ENCODE measurements around the gene ACER1.

The ACER1 gene

DNA sequence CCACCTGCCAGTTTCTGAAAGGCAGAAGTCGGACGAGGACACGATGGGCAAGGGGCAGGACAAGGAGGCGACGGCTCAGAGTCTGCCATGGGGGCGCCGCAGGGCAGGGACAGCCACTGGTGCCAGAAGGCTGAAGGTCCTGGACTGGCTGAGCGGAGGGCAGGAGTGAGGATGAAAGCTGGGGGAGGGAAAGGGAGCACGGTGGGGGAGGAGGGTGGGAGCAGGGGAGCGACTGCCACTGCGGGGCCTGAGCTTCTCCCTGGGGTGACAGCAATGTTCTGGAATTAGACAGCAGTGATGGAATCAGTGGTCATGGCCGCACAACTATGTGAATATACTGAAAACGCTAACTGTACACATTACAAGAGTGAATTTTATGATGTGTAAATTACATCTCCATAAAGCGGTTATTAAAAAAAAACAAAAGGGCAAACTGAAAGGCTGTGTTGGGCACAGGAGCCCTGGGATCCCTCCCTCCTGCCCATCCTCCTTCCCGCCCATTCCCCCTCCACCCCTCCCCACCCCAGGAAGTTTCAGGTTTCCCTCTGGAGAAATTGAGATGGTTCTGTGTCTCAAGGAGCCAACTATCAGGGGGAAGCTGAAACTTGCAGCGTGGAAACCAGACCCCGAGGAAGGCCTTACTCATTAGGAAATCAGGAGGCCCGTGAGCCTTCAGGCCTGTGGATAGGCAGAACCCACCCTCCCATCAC lies 69.5 kb downstream of the ACER1 start:
- no peak for FAIRE-seq

DNA sequence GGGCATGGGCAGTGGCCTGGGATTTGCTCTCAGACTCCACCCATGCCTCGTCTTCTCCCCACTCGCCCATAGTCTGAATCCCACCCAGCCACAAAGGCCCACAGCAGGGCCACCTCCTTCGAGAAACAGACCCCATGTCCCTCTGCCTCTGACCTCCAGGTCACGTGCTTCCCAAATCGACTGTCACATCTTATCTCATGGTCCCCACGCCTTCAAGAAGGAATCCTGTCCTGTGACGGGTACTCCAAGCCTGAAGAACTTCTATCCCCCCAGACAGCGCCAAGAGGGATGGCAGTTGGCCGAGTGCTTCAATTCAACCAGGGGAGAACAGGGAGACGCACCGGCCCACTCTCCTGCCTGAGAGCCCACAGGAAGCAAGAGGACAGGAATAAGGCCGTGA lies 70.1 kb downstream of the ACER1 start:
- no peak for FAIRE-seq

DNA sequence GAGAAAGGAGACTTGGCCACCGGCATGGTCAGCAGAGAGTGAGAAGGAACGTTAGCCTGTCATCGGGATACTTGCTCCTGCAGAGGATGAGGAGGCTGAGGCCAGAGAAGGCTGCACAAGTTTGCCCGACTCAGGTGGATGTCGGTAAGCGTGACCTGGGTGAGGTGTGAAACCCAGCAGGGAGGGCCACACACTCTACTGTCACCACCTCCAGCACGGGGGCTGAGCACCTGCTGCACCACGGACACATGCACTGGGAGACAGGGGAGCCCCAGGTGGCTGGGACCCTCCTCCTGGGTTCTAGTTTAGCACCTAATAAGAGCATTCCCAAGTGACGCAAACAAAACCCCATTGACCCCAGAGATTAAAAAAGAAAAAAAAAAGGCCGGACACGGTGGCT lies 70.9 kb downstream of the ACER1 start:
- FAIRE-seq = no peak

DNA sequence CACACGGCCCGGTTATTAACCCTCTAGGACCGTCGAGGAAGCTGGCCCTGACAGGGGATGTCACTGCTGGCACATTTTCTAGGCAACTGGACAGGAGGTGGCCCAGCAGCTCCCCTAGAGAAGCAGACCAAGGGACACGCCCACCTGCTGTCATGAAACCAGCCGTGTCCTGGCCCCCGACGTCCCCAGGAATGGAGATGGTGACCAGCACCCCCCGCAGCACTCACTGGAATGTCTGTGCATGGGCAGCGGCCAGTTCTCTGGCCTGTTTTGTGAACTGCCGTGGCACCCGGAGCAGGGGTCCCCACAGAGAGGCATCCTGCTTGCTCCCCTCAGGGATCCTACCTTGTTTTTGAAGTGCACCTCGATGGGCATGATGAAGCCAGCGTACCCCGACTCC lies 71.5 kb downstream of the ACER1 start:
- no peak for FAIRE-seq

DNA sequence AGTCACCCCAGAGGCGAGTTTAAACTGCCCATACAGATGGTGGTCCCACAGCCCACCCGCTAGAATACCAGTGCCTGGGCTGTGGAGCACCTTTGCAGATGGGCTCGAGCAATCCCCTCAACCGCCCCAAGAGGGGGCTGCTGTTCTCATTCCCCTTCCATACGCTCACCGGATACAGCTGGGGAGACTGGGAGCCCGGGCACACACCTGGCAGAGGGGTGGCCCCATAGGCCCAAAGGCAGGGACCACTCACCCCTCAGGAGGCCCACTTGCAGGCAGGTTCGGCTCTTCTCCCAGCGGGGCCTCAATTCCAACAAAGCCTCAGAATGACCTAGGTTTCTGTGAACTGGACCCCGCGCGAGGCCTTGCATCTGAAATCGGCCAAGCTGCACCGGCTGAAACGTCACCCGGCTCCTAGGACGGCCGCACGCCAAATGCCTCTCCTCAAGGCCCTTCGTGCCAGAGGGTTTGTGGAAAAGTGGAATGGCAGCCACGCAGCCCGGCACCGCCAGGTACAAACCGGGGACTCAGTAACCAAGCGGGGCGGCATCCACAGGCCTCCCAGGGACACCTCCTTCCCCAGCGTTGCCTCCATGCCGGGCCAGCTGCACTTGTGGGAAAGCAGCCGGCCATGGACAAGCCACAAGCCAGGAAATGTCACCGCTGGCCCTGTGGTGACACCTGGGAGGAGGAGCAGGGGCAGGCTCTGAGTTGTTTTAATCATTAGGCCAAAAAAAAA lies 72.3 kb downstream of the ACER1 start:
- no peak for FAIRE-seq

DNA sequence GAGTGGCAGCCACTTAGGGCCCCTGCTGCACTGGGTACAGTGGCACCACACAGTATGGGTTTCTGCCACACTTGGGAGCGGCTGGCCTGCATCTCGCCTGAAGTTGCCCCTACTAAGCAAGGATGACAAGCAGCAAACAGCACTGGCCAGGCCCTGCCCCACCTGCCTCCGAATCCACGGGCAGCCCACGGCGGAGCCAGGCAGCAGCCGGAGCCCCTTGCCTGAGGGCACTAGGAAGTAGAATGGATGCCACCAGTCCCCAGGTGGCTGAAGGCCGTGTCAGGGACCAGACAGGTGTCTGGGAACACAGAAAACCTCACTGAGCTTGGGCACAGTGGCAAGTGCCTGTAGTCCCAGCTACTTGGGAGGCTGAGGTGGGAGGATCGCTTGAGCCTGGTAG lies 73.0 kb downstream of the ACER1 start:
- FAIRE-seq = no peak

DNA sequence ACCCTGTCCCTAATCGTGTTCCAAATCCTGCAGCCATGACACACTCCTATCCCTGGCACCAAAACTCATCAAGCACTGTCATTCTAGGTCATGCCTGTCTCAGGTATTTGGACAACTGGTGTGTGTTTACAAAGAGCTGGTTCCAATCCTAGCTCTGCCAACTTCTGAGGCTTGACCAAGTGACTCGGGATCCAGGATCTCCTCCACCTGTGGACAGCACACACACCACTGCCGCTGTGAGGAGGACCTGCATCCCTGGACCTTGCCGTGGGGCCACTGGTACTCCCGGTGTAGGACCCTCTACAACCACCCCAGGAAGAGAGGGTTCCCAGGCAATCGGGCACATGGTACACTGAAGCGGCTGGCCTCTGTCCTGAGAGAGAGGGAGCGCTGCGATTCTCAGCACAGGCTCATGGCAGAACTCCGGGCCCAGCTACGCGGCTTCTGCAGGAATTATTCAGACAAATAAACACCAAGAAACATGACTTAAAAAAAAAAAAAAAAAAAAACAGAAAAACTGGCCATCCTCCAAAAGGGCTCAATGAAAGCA lies 74.0 kb downstream of the ACER1 start:
- FAIRE-seq = no peak

DNA sequence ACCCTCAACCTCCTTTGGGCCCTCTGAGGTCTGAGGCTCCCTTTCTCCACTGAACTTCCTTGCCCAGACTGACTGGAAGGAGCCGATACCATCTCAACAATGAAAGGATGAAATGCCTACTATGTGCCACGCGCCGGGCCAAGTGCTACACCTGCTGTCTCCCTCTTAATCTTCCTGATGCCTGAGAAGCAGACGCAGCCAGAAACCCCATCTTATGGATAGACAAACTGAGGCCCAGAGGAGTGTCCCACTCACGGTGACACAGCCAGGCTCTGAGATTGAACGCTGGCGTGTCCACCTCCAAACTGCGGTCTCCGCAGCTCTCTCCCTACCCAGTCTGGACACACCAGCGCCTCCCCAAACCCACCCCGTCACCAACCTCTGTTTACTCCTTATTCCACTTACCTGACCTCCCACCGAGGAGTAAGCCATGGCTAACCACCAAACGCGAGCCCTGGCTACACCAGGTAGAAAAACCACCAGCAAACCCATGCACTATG lies 74.5 kb downstream of the ACER1 start:
- FAIRE-seq = no peak

Data from TTC549 (cell line).